ENCODE results near the gene INSRR.

GRCh38 chr1:156862584-156862983 lies 3.7 kb upstream of the INSRR start:
- TF ChIP-seq CTCF (IDR thresholded peaks at IDR 0.05) (no peak), POLR2A (IDR thresholded peaks at IDR 0.05) (no peak)
